Stimulated activated CD4-positive, alpha-beta T cell treated with anti-CD3 and anti-CD28 coated beads, Interleukin-1b, Interleukin-23, amount 100 ng/mL, for 1 hour (primary cell): Measurements from ENCODE around the gene CWC25.
"Not testable (repeated sequence)": the region's sequence is repeated elsewhere in the genome, so short reads cannot be mapped to it uniquely, and the experiment has no call there.

Experiments used
- DNase-seq, 2 donors: peaks; one replicate each; pipeline ENCODE4 v3.0.0-alpha.2; 2020; ENCODE audit warnings: low read depth in 2 of 2

CWC25 gene

DNA sequence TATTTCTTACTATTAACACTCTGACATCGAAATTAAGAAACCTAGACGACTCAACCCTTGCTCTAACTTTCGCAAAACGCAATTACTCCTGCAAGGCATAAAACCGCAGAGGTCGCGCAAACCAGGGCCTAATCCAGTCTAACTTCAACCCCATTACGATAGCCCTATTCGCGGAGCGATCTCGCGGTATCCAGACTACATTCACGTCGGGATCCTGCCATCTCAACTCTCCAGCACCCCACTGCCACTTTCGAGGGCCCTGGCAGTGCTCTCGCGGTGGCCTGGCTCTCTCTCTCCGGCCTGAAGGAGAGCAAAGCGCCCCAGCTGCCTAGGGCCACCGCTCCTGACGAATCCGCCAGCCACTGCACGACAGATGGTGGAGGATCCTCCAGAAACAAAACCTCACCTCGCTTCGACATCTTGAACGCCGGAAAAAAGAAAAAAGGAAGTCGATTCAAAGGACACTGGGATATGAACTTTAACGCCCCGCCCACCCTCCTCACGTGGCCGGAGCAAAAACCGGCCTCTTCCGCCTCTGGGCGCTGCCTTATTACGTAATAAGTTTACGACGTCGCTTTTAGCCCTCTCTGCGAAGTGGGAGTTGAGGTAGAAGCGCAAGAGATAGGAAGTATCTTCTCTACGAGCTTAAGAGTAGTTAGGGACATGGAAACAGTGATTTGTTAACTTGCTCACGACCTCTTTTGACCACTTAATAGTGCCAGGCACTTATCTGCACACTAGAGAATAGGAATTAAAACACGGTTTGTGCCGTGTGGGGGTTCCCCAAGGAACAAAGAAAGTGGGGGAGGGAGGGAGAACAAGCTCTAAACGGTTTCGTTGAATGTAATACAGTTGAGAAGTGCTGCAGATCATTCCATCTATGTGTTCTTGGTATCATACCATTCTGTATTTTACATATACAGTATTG, 28.4 kb upstream of the CWC25 start, which contains the start of gene RPL23:
Gene RPL23, minus strand, starts transcription at position 430 of the 928 bp plus-strand sequence. Its CDS starts 11 bp downstream, at position 419.
- DNase-seq, result peak; percentile 77 to 79

GRCh38 chr17:38852771-38853291, 27.7 kb upstream of the CWC25 start:
- no peak for DNase-seq

DNA sequence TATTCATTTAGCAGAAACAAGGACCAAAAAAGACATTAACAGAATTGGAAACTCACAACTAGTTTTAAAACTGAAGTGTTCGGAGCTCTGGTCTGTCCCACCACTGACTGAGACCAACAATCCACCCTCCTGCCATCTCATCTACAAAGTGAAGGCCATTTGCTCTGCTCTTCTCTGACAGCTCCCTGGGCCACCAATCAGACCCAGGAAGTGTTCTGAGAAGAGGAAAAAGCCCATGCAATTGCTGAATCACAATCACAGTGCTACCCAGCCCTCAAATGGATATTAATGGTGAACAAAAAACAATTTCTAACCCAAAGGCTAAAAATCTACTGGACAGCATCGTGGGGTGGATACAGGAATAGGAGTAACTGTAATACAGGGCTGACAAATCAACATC, 26.3 kb upstream of the CWC25 start:
- DNase-seq, result no peak

GRCh38 chr17:38850374-38850773, 25.3 kb upstream of the CWC25 start:
- no peak for DNase-seq

GRCh38 chr17:38848939-38849605, 24.0 kb upstream of the CWC25 start:
- DNase-seq, result no peak

DNA sequence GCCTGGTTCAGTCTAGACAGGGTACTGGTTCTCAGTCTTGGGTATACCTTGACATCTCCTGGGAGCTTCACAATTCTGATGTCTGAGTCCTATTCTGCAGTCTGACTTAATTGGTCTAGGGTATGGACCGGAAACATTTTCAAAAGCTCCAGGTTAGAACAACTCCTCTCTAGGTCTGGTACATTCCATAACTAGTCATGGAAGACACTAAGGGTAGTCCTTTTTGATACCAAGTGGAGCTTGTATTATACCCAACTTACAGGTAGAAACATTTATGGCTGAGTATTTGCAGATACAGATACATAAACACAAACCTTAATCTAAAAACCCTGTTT, 23.4 kb upstream of the CWC25 start:
- DNase-seq, result no peak

GRCh38 chr17:38844261-38844757, 19.2 kb upstream of the CWC25 start:
- DNase-seq, result no peak

DNA sequence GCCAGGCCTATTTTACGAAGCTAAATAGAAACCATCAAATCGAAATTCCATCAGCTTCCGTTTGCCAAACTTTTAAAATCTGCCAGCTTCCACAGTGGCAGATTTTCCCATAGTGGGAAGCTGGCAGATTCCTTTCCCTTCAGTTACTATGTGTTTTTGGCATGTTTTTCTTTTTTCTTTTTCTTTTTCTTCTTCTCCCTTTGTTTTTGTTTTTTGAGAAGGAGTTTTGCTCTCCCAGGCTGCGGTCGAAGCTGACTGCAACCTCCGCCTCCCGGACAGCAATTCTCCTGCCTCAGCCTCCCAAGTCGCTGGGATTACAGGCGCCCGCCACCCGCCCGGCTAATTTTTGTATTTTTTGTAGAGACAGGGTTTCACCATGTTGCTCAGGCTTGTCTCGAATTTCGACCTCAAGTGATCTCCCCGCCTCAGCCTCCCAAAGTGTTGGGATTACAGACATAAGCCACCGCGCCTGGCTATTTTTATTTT, 684 bp upstream of the CWC25 start:
- no peak for DNase-seq

GRCh38 chr17:38815576-38816193, 9.4 kb downstream of the CWC25 start:
- no peak for DNase-seq

DNA sequence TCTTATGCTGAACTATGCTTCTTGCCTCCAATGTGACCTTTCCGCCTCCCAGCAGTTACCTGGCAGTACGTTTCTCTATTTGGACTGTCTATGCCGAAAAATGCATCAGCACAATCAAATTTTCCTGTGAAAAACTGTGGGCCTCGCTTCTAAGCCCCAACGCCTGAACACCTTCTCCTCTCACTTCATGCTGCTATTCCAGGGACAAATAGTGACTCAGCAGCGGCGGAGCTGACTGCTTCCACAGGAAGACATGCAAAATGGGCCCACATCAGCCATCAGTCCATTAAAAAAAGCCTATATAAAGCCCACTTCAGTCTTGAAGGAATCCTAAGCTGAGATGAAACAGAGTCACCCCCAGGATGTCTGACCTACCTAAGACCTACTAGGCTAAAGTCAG, 15.3 kb downstream of the CWC25 start:
- no peak for DNase-seq

DNA sequence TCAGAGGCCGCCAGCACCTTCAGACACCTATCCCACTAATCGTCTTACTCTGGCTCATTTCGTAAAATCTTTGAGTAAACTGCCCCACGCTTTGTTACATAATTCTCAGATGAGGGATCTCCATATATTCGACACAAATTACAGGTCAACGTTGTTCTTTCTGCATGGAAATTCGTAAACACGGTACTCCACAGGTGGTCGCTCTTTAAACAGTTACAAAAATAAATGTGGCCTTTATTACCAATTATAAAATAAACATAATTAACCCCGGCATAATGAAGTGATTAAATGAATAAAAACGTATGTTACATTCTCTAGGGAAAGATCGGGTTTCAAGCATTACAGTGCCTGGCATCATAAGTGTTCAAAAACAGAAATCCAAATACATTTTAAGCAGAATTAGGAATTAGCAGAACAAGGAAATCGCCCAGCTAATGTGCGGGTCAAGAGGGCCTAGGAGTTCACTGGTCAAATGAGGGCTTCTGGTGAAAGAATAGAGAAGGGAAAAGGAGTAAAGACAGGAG, 24.8 kb downstream of the CWC25 start:
- DNase-seq, result no peak

DNA sequence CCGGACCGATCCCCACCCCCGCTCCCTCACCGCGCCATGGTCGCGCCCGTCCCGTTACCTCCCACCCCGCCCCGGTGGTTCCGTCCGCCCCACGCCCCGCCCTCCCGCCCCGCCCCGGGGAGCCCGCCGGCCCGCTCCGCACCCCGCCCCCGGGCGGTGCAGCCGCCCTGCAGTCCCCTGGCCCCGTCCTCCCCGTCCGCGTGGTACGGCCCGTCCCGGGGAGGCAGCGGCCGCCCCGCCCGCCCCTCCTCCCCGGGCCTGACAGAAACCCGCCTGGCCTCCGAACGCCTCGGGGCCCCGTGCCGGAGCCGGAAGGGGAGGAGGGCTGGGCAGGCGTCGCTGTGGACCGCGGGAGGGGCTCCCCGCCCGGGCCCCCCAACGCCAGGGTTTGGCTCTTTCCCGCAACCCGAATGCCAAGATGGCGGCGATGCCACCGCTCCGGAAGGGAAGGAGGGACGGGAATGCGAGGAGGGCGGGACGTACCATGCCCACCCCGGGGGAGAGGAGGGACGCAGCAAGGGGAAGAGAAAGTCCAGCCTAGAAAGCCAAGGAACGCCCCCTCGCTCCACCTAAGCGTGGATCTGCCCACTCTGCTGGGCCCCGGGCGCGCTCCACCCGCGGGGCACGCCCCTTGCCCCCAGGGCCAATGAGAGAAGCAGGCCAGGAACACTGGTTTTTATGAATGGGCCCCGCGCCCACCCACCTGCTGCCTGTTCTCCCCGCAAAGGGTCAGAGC, 25.5 kb downstream of the CWC25 start, which contains the start of gene PIP4K2B:
Gene PIP4K2B, minus strand, starts transcription at position 56 of the 736 bp plus-strand sequence. CDS start 132 bp downstream, outside the sequence.
- DNase-seq, result peak; percentile 63 to 64

GRCh38 chr17:38798614-38799500, 26.3 kb downstream of the CWC25 start:
- peak; percentile 4 to 11 for DNase-seq

GRCh38 chr17:38797828-38798227, 27.3 kb downstream of the CWC25 start:
- no peak for DNase-seq

DNA sequence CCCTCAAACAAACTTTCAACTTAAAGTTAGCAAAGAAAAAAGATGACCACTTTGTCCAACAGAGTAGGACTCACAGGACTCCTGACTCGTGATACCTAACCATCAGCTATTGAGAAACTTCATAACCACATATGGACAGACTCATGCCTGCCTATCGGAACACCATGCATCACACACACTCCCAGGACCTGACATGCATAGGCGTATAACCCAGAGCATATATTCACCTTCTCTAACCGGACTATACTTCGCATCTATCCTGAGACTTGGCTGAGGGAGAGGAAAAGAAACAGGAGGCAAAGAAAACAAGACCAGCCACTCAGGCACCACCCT, 28.0 kb downstream of the CWC25 start:
- DNase-seq, result no peak

GRCh38 chr17:38796451-38797157, 28.5 kb downstream of the CWC25 start:
- no peak for DNase-seq

GRCh38 chr17:38794221-38794620, 30.9 kb downstream of the CWC25 start:
- DNase-seq, result no peak

DNA sequence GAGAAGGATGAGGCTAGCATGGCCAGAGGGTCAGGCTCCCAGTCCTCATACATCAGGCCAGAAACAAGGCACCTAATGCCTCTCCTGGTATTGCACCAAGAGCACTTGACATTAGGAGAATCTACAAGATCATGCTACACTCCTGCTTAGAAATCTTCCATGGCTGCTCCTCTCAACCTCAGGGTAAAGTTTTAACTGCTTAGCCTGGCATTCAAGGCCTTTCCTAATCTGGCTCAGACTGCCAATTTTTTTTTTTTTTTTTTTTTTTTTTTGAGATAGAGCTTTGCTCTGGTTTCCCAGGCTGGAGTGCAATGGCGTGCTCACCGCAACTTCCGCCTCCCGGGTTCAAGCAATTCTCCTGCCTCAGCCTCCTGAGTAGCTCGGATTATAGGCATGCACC, 34.0 kb downstream of the CWC25 start:
- DNase-seq, result no peak

- DNase-seq, result not testable (repeated sequence)
Observed at GRCh38 chr17:38790148-38790707, 34.9 kb downstream of the CWC25 start.
